ENCODE results near the gene EEF1B2.

GRCh38 chr2:206127656-206128055, 32.0 kb upstream of the EEF1B2 start:
- TF ChIP-seq CTCF (optimal IDR thresholded peaks at IDR 0.05 in 1 of 3, IDR thresholded peaks at IDR 0.05 in 1 of 3, conservative IDR thresholded peaks at IDR 0.05 in 1 of 3; ENCODE audit: extremely low read depth in 1 of 3, insufficient read depth in 2 of 3, low read length in 3 of 3) (peak in 1 of 3 experiments; percentile 6), EZH2 (IDR thresholded peaks at IDR 0.05; ENCODE audit: low read length) (no peak)
